ENCODE results near the gene TTC28.

DNA sequence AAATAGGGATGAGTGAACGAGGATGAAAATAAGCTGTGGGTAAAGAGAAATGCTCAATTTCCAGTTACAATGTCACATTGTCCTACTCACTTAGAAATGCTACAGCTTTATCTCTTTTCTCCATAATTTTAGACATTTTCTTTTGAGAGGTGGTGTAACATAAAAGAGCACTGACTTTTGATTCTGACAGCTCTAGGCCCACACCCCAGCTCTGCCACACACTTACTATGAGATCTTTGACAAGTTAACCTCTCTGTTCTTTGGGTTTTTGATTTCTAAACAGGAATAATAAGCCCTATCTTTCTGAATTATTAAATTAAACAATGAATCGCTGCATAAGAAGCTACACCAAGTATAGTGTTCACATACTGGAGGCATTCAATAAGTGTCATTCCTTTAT is 532.2 kb downstream of the TTC28 start:
- TF ChIP-seq, protein P1, sequence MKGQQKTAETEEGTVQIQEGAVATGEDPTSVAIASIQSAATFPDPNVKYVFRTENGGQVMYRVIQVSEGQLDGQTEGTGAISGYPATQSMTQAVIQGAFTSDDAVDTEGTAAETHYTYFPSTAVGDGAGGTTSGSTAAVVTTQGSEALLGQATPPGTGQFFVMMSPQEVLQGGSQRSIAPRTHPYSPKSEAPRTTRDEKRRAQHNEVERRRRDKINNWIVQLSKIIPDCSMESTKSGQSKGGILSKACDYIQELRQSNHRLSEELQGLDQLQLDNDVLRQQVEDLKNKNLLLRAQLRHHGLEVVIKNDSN (IDR thresholded peaks at IDR 0.05): no peak
- TF ChIP-seq REST (IDR thresholded peaks at IDR 0.05; ENCODE audit: low read depth) (no peak), FOXM1 (IDR thresholded peaks at IDR 0.05; ENCODE audit: borderline replicate concordance, low read depth) (no peak), ZBTB7A (IDR thresholded peaks at IDR 0.05; ENCODE audit: low read depth) (no peak), EP300 (IDR thresholded peaks at IDR 0.05; ENCODE audit: borderline replicate concordance) (no peak)
